K562 (cell line): ENCODE results near the gene UPP1. TPM values are rescaled to one million over a fixed set of nuclear protein-coding genes. Genes with fewer than 3 reads are reported as not detected.
A peak's percentile ranks its signal among the peaks of the same experiment; 100 is the strongest.

ENCODE experiments used
- HDAC2 ChIP-seq: fragments of 450-650 bp; IDR thresholded peaks from 2 replicates; pipeline ENCODE4 v1.6.1; 2016; ENCODE audit warnings: mild to moderate bottlenecking
- PATZ1 ChIP-seq: fragments of 250-450 bp; sonication (Bioruptor Pico); IDR thresholded peaks from 2 replicates; pipeline ENCODE4 v1.5.0; 2020; ENCODE audit warnings: mild to moderate bottlenecking, borderline replicate concordance
- RBM25 ChIP-seq: fragments of 200-400 bp; formaldehyde crosslinking; IDR thresholded peaks from 2 replicates; pipeline ENCODE4 v1.6.1; 2018; ENCODE audit warnings: low read length, low read depth, moderate library complexity; ENCODE audit not compliant: severe bottlenecking
- RFX1 ChIP-seq: fragments of 450-650 bp; IDR thresholded peaks from 2 replicates; pipeline ENCODE4 v1.6.1; 2016; ENCODE audit warnings: mild to moderate bottlenecking, moderate library complexity
- RNF2 ChIP-seq: sonication (generic); IDR thresholded peaks from 2 replicates; pipeline ENCODE4 v1.6.1; 2016
- TFE3 ChIP-seq: fragments of 450-650 bp; formaldehyde crosslinking; IDR thresholded peaks from 2 replicates; pipeline ENCODE4 v1.4.0; 2020; ENCODE audit warnings: mild to moderate bottlenecking, mixed read lengths
- ZBTB43 ChIP-seq: sonication (generic); formaldehyde crosslinking; IDR thresholded peaks from 2 replicates; pipeline ENCODE4 v1.8.0; 2023; ENCODE audit warnings: mild to moderate bottlenecking, missing genetic modification reagents
- polyA plus RNA-seq, 8 experiments: library from polyadenylated mRNA; depleted of rRNA in 4 of 8; stranded (reverse) in 5 of 8; unstranded in 3 of 8; fragments of >200 nt; fragmentation: Nextera tagmentation in 2 of 8; fragmentation: Illumina TruSeq in 1 of 8; extraction: Ambion mirVana in 2 of 8; extraction: Trizol in 1 of 8; gene quantifications; 2 replicates each; pipeline versions ENCODE4 v1.2.1 to v1.2.3, GENCODE V29; 2011 to 2014; ENCODE audit warnings: inconsistent platforms in 1 of 8, missing spikeins in 1 of 8
- total RNA-seq, 7 experiments: library from RNA; depleted of rRNA in 6 of 7; stranded (reverse); fragments of >200 nt in 6 of 7; fragmentation: Illumina TruSeq in 2 of 7; extraction: Trizol in 2 of 7; gene quantifications; 2 replicates each; pipeline versions ENCODE4 v1.2.1 to v1.2.3, GENCODE V29; 2011 to 2021; ENCODE audit warnings: low replicate concordance in 1 of 7
- TF ChIP-seq, protein P1 (sequence below): fragments of 450-650 bp; IDR thresholded peaks from 2 replicates; pipeline ENCODE4 v1.6.1; 2016; ENCODE audit warnings: mild to moderate bottlenecking, moderate library complexity

Gene UPP1
- total and polyA plus RNA-seq, 9 of the 15 experiments (the other 6 are each of a cell fraction or from before 2014, with no cell fraction given) = 0.38 to 2.4 (median 0.61) TPM

- TF ChIP-seq PATZ1 (no peak), RNF2 (peak; percentile 62), RFX1 (no peak), HDAC2 (peak; percentile 98), ZBTB43 (CRISPR knock-in tag) (no peak), TFE3 (CRISPR knock-in tag) (no peak), RBM25 (no peak)
- TF ChIP-seq, protein P1, sequence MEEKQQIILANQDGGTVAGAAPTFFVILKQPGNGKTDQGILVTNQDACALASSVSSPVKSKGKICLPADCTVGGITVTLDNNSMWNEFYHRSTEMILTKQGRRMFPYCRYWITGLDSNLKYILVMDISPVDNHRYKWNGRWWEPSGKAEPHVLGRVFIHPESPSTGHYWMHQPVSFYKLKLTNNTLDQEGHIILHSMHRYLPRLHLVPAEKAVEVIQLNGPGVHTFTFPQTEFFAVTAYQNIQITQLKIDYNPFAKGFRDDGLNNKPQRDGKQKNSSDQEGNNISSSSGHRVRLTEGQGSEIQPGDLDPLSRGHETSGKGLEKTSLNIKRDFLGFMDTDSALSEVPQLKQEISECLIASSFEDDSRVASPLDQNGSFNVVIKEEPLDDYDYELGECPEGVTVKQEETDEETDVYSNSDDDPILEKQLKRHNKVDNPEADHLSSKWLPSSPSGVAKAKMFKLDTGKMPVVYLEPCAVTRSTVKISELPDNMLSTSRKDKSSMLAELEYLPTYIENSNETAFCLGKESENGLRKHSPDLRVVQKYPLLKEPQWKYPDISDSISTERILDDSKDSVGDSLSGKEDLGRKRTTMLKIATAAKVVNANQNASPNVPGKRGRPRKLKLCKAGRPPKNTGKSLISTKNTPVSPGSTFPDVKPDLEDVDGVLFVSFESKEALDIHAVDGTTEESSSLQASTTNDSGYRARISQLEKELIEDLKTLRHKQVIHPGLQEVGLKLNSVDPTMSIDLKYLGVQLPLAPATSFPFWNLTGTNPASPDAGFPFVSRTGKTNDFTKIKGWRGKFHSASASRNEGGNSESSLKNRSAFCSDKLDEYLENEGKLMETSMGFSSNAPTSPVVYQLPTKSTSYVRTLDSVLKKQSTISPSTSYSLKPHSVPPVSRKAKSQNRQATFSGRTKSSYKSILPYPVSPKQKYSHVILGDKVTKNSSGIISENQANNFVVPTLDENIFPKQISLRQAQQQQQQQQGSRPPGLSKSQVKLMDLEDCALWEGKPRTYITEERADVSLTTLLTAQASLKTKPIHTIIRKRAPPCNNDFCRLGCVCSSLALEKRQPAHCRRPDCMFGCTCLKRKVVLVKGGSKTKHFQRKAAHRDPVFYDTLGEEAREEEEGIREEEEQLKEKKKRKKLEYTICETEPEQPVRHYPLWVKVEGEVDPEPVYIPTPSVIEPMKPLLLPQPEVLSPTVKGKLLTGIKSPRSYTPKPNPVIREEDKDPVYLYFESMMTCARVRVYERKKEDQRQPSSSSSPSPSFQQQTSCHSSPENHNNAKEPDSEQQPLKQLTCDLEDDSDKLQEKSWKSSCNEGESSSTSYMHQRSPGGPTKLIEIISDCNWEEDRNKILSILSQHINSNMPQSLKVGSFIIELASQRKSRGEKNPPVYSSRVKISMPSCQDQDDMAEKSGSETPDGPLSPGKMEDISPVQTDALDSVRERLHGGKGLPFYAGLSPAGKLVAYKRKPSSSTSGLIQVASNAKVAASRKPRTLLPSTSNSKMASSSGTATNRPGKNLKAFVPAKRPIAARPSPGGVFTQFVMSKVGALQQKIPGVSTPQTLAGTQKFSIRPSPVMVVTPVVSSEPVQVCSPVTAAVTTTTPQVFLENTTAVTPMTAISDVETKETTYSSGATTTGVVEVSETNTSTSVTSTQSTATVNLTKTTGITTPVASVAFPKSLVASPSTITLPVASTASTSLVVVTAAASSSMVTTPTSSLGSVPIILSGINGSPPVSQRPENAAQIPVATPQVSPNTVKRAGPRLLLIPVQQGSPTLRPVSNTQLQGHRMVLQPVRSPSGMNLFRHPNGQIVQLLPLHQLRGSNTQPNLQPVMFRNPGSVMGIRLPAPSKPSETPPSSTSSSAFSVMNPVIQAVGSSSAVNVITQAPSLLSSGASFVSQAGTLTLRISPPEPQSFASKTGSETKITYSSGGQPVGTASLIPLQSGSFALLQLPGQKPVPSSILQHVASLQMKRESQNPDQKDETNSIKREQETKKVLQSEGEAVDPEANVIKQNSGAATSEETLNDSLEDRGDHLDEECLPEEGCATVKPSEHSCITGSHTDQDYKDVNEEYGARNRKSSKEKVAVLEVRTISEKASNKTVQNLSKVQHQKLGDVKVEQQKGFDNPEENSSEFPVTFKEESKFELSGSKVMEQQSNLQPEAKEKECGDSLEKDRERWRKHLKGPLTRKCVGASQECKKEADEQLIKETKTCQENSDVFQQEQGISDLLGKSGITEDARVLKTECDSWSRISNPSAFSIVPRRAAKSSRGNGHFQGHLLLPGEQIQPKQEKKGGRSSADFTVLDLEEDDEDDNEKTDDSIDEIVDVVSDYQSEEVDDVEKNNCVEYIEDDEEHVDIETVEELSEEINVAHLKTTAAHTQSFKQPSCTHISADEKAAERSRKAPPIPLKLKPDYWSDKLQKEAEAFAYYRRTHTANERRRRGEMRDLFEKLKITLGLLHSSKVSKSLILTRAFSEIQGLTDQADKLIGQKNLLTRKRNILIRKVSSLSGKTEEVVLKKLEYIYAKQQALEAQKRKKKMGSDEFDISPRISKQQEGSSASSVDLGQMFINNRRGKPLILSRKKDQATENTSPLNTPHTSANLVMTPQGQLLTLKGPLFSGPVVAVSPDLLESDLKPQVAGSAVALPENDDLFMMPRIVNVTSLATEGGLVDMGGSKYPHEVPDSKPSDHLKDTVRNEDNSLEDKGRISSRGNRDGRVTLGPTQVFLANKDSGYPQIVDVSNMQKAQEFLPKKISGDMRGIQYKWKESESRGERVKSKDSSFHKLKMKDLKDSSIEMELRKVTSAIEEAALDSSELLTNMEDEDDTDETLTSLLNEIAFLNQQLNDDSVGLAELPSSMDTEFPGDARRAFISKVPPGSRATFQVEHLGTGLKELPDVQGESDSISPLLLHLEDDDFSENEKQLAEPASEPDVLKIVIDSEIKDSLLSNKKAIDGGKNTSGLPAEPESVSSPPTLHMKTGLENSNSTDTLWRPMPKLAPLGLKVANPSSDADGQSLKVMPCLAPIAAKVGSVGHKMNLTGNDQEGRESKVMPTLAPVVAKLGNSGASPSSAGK = peak; percentile 77
Measured at GRCh38 chr7:48084727-48085432, 4.2 kb upstream of the UPP1 start (continued).
